Embryonic facial prominence (tissue), 1 donor: ENCODE results near the gene ARHGAP33.

Experiments used
- DNase-seq: peaks from one replicate; pipeline ENCODE4 v3.0.0-alpha.2; 2016; ENCODE audit errors: extremely low spot score

Gene ARHGAP33

DNA sequence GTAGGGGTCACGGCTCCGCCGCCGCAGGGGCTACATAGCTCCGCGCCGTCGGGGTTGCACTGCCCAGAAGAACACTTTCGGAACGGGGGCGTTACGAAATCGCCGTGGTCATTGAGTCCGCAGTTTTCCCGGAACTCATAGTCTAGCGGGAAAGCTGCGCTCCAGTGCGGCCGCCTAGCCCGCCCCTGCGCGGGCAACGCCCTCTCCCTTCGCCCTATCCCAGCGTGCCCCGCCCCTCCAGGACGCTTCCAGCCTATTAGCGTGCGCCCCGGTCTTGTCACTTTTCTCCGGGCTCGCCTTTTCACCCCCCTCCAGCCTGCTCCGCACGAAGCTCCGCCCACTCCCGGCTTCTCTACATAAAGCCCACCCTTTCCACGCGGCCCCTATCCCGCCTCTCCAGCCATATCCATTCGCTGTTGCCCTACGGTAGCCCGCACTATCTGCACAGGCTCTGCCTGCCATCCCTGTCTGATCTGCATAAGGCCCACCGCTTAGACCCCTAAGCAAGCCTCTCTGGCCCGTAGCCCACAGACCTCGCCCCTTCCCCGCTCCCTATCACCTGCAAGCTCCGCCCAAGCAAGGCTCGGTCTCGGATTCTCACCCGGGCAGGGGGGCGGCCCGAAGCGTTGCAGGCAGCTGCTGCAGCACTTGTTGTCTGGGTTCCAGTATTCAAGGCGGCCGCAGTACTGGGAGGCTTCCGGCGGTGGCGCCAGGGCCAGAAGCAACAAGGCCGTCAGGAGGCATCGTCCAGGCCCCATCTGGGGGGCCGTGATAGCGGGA is 34.8 kb upstream of the ARHGAP33 start:
- peak; percentile 96 for DNase-seq

DNA sequence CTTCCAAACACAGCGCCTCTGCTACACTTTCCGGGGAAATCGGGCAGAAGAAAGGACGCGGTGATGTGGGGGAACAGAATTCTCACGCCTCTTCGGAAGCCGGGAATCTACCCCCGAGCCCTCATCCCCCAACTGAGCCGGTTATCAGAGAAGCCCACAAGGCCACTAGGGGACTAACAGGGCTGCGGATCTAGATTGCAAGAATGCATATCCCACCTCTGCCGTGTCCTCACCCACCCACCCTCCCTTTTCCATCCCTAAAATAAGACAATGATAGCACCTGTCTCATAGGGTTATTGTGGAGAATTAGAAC is 34.2 kb upstream of the ARHGAP33 start:
- no peak for DNase-seq

DNA sequence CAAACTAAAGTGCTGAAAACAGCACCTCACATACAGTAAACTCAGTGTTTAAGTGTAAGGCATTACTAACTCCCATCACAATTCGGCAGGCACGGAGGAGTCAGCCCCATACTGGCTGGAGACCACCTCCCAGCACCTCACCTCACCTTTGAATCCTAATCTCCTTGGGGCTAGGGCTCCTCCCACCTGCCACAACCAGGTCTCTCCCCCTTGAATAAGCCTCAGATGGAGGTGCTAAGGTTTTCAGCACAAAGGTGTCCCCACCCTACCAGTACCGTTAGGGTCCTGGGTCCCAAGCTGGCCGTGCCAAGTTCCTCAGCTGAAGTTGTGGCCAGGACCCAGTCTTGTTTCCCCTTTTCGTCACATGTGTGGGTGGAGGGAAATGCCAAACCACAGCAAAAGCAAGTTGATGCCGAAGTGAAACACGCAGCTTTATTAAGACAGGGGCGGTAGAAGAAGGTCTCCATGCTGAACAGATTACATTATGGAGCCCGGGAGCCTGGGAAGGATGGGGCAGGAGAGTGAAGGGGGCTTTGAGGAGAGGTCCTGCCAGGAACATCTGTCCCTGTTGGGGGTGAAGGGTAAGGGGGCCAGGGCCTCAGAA is 33.1 kb upstream of the ARHGAP33 start, which contains the start of gene IGFLR1:
IGFLR1 (minus strand) TSS at position 332 of the 604 bp plus-strand sequence. CDS start 1,272 bp downstream, outside the sequence.
- DNase-seq, result no peak

DNA sequence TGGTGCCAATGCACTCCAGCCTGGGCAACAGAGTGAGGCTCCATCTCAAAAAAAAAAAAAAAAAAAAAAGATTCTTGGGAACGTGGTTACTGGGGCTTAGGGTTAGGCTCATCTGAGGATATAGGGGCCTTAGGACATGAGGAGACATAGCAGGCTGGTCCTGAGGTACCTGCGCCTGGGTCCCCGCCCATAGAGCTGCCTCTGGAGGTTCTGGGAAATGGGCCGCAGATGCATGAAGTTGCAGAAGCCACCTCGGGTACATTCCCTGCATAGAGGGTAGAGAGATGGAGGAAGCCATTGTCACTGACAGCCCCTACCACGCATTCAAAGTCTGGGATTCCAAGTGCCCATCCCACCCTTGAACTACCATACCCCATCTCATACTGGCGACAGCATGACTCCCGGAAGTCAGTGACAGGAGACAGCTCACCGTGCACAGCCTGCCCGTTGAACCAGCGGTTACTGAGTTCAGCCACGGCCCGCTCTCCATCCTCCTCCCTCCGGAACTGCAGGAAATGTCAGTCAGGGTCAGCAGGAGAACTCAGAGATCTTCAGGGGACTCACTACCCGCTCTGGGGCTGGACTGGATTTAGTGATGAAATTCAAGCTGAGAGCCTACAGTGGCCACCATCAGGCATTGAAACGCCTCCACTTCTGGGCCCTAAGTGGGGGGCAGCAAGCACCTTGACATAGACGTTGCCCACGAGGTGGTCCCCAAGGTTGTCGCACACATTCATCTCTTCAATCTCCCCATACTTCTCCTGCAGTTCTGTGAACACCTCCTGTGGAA is 31.5 kb upstream of the ARHGAP33 start:
- DNase-seq, result no peak

DNA sequence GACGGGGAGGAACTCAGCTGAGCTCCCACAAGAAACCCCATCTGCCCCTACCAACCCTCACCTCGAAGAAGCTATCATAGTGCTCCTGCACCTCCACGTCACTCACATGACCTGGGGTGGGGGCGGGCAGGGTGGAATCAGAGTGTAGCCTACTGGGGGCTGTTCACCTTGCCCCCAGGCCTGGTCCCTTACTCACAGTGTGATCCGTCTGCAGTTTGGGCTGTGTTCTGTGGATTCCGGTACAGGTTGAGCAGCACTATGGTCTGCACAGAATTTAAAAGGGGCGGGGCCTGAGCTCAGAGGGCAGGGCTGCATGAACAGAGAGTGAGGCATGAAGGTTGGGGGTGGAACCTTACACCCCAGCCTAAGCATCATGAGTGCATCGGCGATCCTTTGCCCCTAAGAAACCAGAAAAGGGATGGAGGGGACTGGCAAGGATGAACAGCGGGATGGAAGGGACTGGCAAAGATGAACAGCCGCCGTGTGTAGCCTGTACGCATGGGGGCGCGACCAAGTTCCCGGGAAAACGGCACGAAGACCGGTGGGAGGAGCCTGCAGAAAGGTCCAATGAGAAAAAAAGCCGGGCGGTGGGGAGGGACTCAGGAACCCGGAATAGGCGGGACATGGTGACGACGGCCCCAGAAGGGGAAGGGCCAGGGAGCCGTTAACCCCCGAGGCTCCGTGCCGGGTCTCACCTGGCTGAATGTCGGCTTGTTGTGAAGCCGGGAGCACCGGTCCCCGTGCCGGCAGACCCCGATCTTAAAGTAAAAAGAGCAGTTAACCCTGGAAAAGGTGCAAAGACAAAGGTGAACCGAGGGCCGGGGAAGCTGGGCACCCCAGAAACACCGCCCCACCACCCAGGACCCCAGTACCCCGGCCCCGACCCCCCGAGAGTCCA is 30.7 kb upstream of the ARHGAP33 start:
- peak; percentile 94 for DNase-seq

DNA sequence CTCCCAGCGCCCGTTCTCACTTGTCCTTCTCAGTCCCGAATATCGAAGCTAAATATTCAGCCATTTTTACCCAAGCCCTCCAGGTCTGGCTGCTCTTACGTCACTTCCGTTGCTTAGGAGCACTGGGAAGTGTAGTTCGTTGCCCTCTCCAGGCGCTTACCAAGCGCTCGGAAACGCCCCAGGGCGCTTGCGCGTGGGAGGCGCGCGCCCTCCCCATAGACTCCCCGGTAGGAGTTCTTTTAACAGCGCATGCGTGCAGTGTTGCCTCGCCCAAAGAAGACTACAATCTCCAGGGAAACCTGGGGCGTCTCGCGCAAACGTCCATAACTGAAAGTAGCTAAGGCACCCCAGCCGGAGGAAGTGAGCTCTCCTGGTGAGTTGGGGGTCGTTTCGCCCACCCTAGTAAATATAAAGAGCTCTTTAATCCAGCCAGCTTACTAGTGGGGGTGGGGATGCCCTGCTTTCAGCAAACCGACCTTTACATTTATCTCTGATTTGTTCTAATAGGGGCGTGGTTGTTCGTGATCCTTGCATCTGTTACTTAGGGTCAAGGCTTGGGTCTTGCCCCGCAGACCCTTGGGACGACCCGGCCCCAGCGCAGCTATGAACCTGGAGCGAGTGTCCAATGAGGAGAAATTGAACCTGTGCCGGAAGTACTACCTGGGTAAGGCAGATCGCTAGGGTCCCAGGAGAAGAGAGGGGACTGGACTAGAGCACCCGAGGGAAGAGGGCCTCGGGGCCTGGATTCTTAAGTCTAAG is 29.9 kb upstream of the ARHGAP33 start, which contains the start of the genes PSENEN and U2AF1L4:
PSENEN (plus strand) TSS at position 324 of the 759 bp plus-strand sequence; CDS start at position 604, 280 bp downstream.
U2AF1L4 (minus strand) TSS at position 91 of the 759 bp plus-strand sequence; CDS start at position 64, 27 bp downstream.
- peak; percentile 98 for DNase-seq

DNA sequence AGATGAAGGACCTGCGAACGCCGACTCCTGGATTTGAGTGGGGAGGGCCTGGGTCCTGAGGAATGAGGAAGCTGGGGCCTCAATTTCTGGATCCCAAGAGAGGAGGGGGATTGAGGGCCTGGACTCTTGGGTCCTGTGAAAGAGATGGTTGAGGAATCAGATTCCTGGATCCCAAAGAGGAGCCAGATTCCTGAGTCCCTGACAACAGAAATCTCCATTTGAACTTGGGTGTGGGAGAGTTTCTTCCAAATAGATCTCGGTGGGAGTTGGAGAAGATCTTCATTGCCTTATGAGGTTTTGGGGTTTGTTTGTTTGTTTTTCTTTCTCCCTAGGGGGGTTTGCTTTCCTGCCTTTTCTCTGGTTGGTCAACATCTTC is 29.3 kb upstream of the ARHGAP33 start:
- DNase-seq, result no peak

DNA sequence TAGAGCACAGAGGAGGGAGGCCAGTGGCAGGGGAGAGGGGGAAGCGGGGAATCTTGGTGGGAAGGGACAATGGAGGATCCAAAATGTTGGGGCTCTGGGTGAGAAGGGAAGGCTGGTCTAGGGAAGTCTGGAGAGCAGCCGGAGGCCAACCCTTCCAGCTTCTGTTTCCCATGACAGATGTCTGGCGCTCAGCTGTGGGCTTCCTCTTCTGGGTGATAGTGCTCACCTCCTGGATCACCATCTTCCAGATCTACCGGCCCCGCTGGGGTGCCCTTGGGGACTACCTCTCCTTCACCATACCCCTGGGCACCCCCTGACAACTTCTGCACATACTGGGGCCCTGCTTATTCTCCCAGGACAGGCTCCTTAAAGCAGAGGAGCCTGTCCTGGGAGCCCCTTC is 28.8 kb upstream of the ARHGAP33 start:
- DNase-seq, result no peak

DNA sequence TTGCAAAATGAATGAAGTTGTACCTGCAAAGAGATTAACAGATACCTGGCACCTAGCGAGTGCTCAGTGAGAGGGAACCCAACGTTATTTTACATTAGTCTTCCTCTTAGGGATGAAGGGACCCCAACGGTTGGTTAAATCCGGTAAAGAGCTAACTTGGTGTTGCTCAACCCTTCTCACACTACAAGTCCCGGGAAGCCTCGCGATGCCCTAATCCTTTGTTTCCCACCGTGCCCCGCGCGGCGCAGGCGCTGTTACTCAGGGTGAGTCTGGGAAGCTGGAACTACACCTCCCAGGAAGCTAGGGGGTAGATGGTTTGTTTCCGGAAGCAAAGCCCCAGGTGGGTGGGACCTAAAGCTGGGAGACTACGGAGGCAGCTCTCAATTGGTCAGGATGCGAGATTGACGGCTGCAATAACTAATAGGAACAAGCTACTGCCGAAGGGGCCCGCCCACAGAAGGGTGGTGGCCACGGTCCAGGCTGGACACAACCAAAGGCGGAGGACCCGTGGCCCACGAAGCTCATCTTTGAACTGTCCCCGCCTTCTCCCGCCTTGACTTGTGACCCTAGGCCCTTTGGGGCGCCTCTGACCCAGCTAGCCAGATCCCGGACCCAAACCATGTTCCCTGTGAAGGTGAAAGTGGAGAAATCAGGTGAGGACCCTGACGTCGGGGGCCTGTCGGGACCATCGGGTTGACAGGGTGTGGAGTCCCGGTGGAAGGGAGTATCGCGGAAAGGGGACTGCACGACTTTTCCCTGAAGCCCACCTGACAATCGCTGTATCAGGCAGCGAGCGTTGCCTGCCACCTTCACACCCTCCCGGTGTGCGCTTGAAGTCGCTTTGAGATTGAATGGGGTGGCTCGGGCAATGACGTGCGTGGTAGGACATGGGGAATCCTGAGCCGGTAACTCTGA is 27.0 kb upstream of the ARHGAP33 start, which contains the start of gene LIN37:
LIN37 (plus strand) TSS at position 471 of the 915 bp plus-strand sequence; CDS start at position 620, 149 bp downstream.
- DNase-seq, result peak; percentile 97

DNA sequence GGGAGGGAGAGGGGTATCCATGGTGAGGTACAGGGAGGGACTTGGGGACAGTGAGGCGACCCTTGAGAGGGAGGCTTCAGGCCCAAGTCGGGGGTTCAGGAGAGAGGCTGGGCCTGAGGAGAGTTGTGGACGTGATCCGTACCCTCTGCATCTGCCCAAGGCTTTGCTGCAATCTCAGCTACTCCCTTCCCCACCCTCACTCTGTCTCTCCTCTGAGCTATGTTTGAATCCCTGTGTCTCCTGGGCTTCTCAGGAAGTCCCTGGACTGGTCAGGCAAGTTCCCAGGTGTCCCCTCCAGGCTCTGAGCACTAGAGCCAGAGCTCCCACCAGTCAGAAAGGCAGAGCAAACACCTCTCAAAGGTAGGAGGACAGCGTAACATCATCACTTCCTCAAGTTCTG is 25.2 kb upstream of the ARHGAP33 start:
- peak; percentile 2 for DNase-seq

DNA sequence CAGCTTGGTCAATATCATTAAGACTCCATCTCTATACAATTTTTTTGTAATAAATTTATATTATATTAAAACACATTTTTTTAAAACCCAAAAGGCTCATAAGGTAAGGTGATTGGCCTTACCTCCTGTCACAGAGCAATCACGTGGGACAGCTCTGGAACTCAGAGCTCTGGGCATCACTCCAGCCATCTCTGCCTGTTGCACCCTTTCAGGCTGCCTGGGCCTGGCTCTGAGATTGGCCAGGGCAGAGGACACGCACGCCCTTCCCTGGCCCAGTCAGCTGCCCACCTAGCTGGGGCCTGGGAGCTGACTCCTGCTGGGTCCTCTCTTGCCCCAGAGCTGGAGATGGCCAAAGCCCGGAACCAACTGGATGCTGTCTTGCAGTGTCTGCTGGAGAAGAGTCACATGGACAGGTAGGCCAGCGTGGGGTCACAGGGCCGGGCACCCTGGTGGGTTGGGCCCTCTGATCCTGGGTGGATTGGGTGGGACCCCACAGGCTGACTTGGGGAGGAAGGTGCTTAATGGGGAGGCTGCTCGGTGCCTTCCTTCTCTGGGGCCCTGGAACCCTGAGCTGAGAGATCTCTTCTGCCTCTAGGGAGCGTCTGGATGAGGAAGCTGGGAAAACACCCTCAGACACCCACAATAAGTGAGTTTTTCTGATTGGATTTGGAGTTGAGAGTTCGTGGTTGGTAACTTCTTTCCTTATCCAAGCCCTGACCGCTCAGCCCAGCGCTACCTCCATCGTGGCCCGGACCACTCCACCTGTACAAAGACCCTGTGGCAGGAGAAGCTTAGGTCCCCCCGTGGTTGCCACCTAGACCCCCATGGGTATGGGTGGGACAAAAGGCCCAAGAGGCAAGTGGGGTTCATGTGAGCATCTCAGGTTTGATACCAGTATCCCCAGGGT is 23.3 kb upstream of the ARHGAP33 start:
- peak; percentile 1 for DNase-seq

DNA sequence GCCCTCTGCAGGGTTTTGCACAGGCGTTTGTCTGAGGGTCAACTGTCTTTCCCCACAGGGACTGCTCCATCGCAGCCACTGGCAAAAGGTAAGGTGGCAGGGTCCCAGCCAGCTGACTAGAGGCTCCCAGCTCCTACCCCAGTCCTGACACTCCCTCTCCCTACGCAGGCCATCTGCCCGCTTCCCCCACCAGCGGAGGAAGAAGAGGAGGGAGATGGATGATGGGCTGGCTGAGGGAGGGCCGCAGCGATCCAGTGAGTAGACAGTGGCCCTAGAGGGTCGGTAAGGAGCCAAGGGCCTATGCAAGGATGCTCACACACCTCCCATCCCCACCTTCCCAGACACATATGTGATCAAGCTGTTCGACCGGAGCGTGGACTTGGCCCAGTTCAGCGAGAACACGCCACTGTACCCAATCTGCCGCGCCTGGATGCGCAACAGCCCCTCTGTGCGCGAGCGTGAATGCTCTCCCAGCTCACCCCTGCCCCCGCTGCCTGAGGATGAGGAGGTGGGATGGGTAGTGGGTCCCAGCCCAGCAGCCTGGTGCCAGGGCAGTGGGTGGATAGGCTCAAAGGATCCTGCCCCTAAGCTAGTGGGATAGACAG is 22.5 kb upstream of the ARHGAP33 start:
- DNase-seq, result peak; percentile 4

DNA sequence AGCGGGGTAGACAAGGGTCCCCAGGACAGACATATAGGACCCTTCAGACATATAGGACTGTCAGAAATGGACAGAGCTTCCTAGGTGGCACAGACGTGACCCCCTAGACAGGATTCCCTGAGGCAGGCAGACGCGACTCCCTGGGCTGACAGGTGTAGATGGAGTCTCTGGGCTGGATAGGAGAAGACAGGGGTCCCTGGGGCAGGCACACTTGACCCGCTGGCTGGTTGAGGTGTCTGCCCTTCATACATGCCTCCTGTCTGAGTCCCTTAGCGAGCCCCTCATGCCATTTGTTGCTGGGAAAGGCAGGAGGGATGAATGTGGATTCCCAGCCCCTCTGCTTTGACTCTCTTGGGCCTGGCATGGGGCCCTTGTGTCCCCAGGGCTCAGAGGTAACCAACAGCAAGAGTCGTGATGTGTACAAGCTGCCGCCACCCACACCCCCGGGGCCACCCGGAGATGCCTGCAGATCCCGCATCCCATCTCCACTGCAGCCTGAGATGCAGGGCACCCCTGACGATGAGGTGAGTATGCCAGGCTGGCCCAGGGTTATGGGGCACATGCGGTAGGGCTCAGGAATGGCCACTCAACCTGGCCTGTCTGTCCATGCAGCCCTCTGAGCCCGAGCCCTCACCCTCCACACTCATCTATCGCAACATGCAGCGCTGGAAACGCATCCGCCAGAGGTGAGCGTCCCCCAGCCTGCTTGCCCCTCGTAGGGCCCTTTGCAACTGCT is 21.6 kb upstream of the ARHGAP33 start:
- DNase-seq, result peak; percentile 3

DNA sequence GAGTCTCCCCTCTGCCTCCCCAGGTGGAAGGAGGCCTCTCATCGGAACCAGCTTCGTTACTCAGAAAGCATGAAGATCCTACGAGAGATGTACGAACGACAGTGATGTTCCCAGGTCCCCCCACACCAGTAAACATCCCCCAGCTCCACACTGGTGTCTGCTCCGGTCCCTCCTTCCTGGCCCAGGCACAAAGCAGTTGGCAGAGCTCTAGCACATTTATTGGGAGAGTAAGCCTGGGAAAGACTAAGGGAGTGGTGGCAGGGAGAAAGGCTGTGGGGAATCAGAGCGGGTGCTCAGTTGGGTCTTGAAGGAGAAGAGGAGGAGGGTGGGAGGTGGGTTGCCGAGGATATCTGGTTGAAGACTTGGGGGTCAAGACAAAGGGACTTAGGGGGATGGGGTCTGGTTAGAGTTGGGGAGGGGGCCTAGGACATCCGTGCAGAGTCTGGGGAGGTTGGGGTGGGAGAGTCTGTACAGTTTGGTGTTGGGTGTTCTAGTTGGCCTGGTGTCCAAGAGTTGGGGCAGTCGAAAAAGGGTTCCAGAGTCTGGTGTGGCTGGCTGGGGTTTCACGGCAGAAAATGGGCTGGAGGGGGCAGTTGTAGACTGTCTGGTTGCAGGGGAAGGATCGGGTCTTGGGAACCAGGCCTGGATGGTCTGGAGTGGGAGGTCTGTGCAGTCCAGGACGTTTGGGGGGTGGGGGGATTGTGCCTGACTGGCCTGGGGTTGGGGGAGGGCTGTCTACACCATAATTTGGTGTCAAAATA is 20.8 kb upstream of the ARHGAP33 start:
- DNase-seq, result peak; percentile 4

DNA sequence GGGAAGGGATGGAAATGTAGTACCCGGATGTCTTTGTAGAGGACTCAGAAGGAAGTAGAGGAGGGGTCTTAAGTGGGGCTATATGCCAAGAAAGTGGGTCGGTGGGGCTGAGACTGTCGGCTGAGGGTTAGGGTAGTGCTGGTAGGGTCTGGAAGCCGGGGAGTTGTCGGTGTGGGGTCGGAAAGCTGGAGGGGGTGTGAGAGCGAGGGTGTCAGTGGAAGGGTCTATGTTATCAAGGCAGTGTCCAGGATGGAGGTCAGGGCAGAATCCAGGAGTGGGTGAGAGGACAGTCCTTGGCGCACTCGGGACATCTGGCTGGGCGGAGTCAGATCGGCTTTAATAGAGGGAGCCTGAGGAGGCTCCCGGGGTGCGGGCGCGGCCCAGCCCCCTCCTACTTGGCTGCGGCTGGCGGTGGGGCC is 20.2 kb upstream of the ARHGAP33 start:
- DNase-seq, result no peak
